Tibial nerve (tissue), 4 donors: ENCODE measurements around the gene HTRA2.

Experiments used
- EP300 ChIP-seq, 2 donors: sonication (generic); formaldehyde crosslinking; IDR thresholded peaks; one replicate each; pipeline ENCODE4 v1.6.1; 2017; ENCODE audit warnings: antibody characterized with exemption in 2 of 2, mild to moderate bottlenecking in 1 of 2
- POLR2A ChIP-seq, 2 donors: fragments of 450-650 bp; IDR thresholded peaks; one replicate each; pipeline ENCODE4 v1.6.1; 2017; ENCODE audit warnings: antibody characterized with exemption in 2 of 2, mild to moderate bottlenecking in 2 of 2, moderate library complexity in 2 of 2
- TF ChIP-seq, protein P1 (sequence below), 5 experiments: fragments of 200-600 bp in 3 of 5; fragments of 450-650 bp in 2 of 5; sonication (generic) in 3 of 5; IDR thresholded peaks; one replicate each; pipeline ENCODE4 v1.5.1; 2016 to 2019; ENCODE audit warnings: antibody characterized with exemption in 5 of 5, mild to moderate bottlenecking in 3 of 5, moderate library complexity in 2 of 5

DNA sequence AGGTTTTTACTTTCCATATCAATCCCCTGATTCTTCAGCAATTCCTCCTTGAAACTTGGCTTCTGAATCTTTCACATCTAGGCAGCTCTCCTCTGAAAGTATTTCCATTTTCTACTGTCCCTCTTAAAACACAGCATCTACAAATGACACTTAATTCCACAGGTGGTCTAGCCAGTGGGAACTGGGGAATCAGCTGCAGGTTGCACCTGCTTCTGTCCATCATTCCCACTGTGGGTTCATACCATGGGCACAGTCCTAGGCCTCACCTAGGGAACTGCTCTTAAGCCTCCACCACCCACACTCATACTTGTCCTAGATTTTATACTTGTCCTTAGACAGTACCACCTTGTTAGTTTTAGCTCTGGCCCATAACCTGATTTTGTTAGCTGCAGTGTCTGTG, 21.8 kb downstream of the HTRA2 start:
- no peak for TF ChIP-seq POLR2A (IDR thresholded peaks at IDR 0.05)
- TF ChIP-seq, protein P1, sequence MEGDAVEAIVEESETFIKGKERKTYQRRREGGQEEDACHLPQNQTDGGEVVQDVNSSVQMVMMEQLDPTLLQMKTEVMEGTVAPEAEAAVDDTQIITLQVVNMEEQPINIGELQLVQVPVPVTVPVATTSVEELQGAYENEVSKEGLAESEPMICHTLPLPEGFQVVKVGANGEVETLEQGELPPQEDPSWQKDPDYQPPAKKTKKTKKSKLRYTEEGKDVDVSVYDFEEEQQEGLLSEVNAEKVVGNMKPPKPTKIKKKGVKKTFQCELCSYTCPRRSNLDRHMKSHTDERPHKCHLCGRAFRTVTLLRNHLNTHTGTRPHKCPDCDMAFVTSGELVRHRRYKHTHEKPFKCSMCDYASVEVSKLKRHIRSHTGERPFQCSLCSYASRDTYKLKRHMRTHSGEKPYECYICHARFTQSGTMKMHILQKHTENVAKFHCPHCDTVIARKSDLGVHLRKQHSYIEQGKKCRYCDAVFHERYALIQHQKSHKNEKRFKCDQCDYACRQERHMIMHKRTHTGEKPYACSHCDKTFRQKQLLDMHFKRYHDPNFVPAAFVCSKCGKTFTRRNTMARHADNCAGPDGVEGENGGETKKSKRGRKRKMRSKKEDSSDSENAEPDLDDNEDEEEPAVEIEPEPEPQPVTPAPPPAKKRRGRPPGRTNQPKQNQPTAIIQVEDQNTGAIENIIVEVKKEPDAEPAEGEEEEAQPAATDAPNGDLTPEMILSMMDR (IDR thresholded peaks at IDR 0.05): no peak
- TF ChIP-seq EP300 (IDR thresholded peaks at IDR 0.05): no peak
